GM12892 (cell line): ENCODE results near the gene NDEL1.

Experiments used
- POLR2AphosphoS5 ChIP-seq: IDR thresholded peaks from 2 replicates; pipeline ENCODE4 v1.6.1; 2011; ENCODE audit warnings: low read depth, low read length, control low read depth
- TAF1 ChIP-seq: IDR thresholded peaks from 2 replicates; pipeline ENCODE4 v1.6.1; 2011; ENCODE audit warnings: low read depth, mild to moderate bottlenecking, control low read depth, low read length, borderline replicate concordance

DNA sequence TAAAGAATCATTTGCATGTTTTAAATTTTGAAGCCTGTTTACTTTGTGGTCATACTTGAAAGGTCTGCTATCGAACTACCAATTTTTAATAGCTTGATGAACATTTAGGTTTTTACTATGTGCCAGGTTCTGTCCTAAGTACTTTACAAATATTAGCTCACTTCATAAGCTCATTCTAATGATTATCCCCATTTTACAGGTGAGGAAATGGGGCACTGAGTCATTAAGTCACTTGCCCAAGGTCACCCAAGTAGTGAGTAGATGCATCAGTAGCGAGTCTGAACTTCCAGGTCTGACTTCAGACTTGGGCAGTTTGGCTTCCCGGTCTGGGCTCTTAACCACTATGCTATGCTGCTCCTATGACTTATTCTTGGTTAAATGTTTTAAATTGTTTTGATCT lies 4.0 kb downstream of the NDEL1 start:
- TF ChIP-seq POLR2AphosphoS5: no peak
- TF ChIP-seq TAF1: no peak
